ENCODE results near the gene EIF4G1.

Gene EIF4G1

GRCh38 chr3:184306341-184306972 is 7.9 kb upstream of the EIF4G1 start:
- Histone ChIP-seq H3K9me3 (ENCODE audit: insufficient read depth, low read depth, low read length) (no peaks in the 10 kb centered on the region), H2AFZ (ENCODE audit: low read length) (no peak overlapping the region), H3K4me2 (ENCODE audit: low read depth, low read length, poor library complexity, severe bottlenecking) (no peak overlapping the region), H3K4me1 (ENCODE audit: insufficient read depth, low read length, poor library complexity, severe bottlenecking) (peaks cover 5% of the 10 kb centered on the region), H3K27me3 (ENCODE audit: insufficient read depth, low read length, poor library complexity, severe bottlenecking) (no peaks in the 10 kb centered on the region), H3K79me2 (ENCODE audit: insufficient read depth, low read length) (peaks cover 24% of the 10 kb centered on the region; the same call in 1 of the 2 replicates), H3K9me2 (replicated peaks; ENCODE audit: low read depth, low read length) (no peaks in the 10 kb centered on the region), H3K4me3 (ENCODE audit: low read length, poor library complexity, severe bottlenecking) (no peak overlapping the region), H3K9ac (ENCODE audit: low read depth, low read length, poor library complexity, severe bottlenecking) (no peak overlapping the region), H3F3A (ENCODE audit: low read depth) (no peaks in the 10 kb centered on the region), H3K36me3 (ENCODE audit: insufficient read depth, low read length) (peaks cover 71% of the 10 kb centered on the region), H4K20me1 (ENCODE audit: insufficient read depth, low read length, poor library complexity, severe bottlenecking) (no peaks in the 10 kb centered on the region)
- no peak for TF ChIP-seq CTCF (conservative IDR thresholded peaks at IDR 0.05; ENCODE audit: low read length)

GRCh38 chr3:184307915-184308314 is 6.5 kb upstream of the EIF4G1 start:
- H3K4me2 ChIP-seq (ENCODE audit: low read depth, low read length, poor library complexity, severe bottlenecking): no peak overlapping the region
- no peaks in the 10 kb centered on the region for H3K9me3 ChIP-seq (ENCODE audit: insufficient read depth, low read depth, low read length)
- H4K20me1 ChIP-seq (ENCODE audit: insufficient read depth, low read length, poor library complexity, severe bottlenecking): no peaks in the 10 kb centered on the region
- H3K27me3 ChIP-seq (ENCODE audit: insufficient read depth, low read length, poor library complexity, severe bottlenecking): no peaks in the 10 kb centered on the region
- no peaks in the 10 kb centered on the region for H3K4me1 ChIP-seq (ENCODE audit: insufficient read depth, low read length, poor library complexity, severe bottlenecking)
- H2AFZ ChIP-seq (ENCODE audit: low read length): no peak overlapping the region
- no peaks in the 10 kb centered on the region for H3F3A ChIP-seq (ENCODE audit: low read depth)
- H3K36me3 ChIP-seq (ENCODE audit: insufficient read depth, low read length): peaks cover 56% of the 10 kb centered on the region
- no peak overlapping the region for H3K9ac ChIP-seq (ENCODE audit: low read depth, low read length, poor library complexity, severe bottlenecking)
- H3K4me3 ChIP-seq (ENCODE audit: low read length, poor library complexity, severe bottlenecking): no peak overlapping the region
- H3K9me2 ChIP-seq (replicated peaks; ENCODE audit: low read depth, low read length): no peaks in the 10 kb centered on the region
- H3K79me2 ChIP-seq (ENCODE audit: insufficient read depth, low read length): peaks cover 11% of the 10 kb centered on the region; the same call in 1 of the 2 replicates
- TF ChIP-seq EZH2phosphoT487 (IDR thresholded peaks at IDR 0.05; ENCODE audit: borderline replicate concordance): no peak
- TF ChIP-seq CTCF (conservative IDR thresholded peaks at IDR 0.05; ENCODE audit: low read length): no peak

- Histone ChIP-seq H3K36me3 (ENCODE audit: insufficient read depth, low read length) (peaks cover 48% of the 10 kb centered on the region), H3K4me1 (ENCODE audit: insufficient read depth, low read length, poor library complexity, severe bottlenecking) (no peaks in the 10 kb centered on the region), H3K9ac (ENCODE audit: low read depth, low read length, poor library complexity, severe bottlenecking) (no peak overlapping the region), H3K9me3 (ENCODE audit: insufficient read depth, low read depth, low read length) (no peaks in the 10 kb centered on the region), H3K9me2 (replicated peaks; ENCODE audit: low read depth, low read length) (no peaks in the 10 kb centered on the region), H2AFZ (ENCODE audit: low read length) (no peak overlapping the region), H3K27me3 (ENCODE audit: insufficient read depth, low read length, poor library complexity, severe bottlenecking) (no peaks in the 10 kb centered on the region), H3F3A (ENCODE audit: low read depth) (no peaks in the 10 kb centered on the region), H3K79me2 (ENCODE audit: insufficient read depth, low read length) (peaks cover 8% of the 10 kb centered on the region; the same call in 1 of the 2 replicates), H3K4me2 (ENCODE audit: low read depth, low read length, poor library complexity, severe bottlenecking) (no peak overlapping the region), H4K20me1 (ENCODE audit: insufficient read depth, low read length, poor library complexity, severe bottlenecking) (no peaks in the 10 kb centered on the region), H3K4me3 (ENCODE audit: low read length, poor library complexity, severe bottlenecking) (no peak overlapping the region)
- 0 out of 2 replicates have a peak, but pooled peaks have one; percentile 8 for TF ChIP-seq CTCF (conservative IDR thresholded peaks at IDR 0.05; ENCODE audit: low read length)
- TF ChIP-seq EZH2phosphoT487 (IDR thresholded peaks at IDR 0.05; ENCODE audit: borderline replicate concordance): no peak
Observed at GRCh38 chr3:184308744-184309143, 5.7 kb upstream of the EIF4G1 start.
